ENCODE results near the gene RTRAF. TPM values are rescaled to one million over a fixed set of nuclear protein-coding genes. Genes with fewer than 3 reads are reported as not detected.

RTRAF gene
- total RNA-seq, 2 experiments from 2014 or later: 213 to 244 TPM

GRCh38 chr14:52059649-52060048 is 70.3 kb downstream of the RTRAF start:
- DNase-seq (ENCODE audit: low spot score): no peak
- CTCF ChIA-PET (ENCODE audit: unreplicated experiment): no interaction called here
- intact Hi-C loops (cut with micrococcal nuclease; ENCODE audit: unreplicated experiment): no loop called here

GRCh38 chr14:52060080-52060479 is 70.7 kb downstream of the RTRAF start:
- no peak overlapping the region for H3K4me2 ChIP-seq (ENCODE audit: low read length)
- no peaks in the 10 kb centered on the region for H4K20me1 ChIP-seq (ENCODE audit: insufficient read depth, low read length)
- no peaks in the 10 kb centered on the region for H3K36me3 ChIP-seq (ENCODE audit: insufficient read depth, low read length)
- ChIA-PET CTCF (ENCODE audit: unreplicated experiment) (no interaction called here), POLR2A (interaction anchor here (0.7 kb wide), 1 partner anchor 43 kb away, joined by 8 read pairs; no protein-coding TSS in a partner anchor)
- H3K79me2 ChIP-seq (ENCODE audit: insufficient read depth, low read depth, low read length): no peaks in the 10 kb centered on the region
- TF ChIP-seq EZH2phosphoT487 (IDR thresholded peaks at IDR 0.05; ENCODE audit: borderline replicate concordance, low read depth, low read length) (no peak), CTCF (conservative IDR thresholded peaks at IDR 0.05; ENCODE audit: low read length) (no peak)
- no peaks in the 10 kb centered on the region for H3K4me1 ChIP-seq (ENCODE audit: insufficient read depth, low read length, poor library complexity, severe bottlenecking)
- H3K27ac ChIP-seq (ENCODE audit: low read depth, low read length, poor library complexity, severe bottlenecking): no peak overlapping the region
- BruUV-seq (replicated peaks): no TSS peak
- no peaks in the 10 kb centered on the region for H3K9me3 ChIP-seq (ENCODE audit: low read length)
- no peak for DNase-seq (ENCODE audit: low spot score)
- H3K9me2 ChIP-seq (ENCODE audit: insufficient read depth, low read length): no peaks in the 10 kb centered on the region
- no peak overlapping the region for H3K4me3 ChIP-seq (ENCODE audit: low read depth, low read length, poor library complexity, severe bottlenecking)
- H2AFZ ChIP-seq (ENCODE audit: low read length): no peak overlapping the region
- intact Hi-C loops (cut with micrococcal nuclease; ENCODE audit: unreplicated experiment): no loop called here

More at GRCh38 chr14:52059649-52060048, 70.3 kb downstream of the RTRAF start:
- Histone ChIP-seq H3K27ac (ENCODE audit: low read depth, low read length, poor library complexity, severe bottlenecking) (no peak overlapping the region), H3K4me1 (ENCODE audit: insufficient read depth, low read length, poor library complexity, severe bottlenecking) (no peaks in the 10 kb centered on the region), H2AFZ (ENCODE audit: low read length) (no peak overlapping the region), H3K9me2 (ENCODE audit: insufficient read depth, low read length) (no peaks in the 10 kb centered on the region), H3K79me2 (ENCODE audit: insufficient read depth, low read depth, low read length) (no peaks in the 10 kb centered on the region), H4K20me1 (ENCODE audit: insufficient read depth, low read length) (no peaks in the 10 kb centered on the region), H3K4me2 (ENCODE audit: low read length) (no peak overlapping the region), H3K36me3 (ENCODE audit: insufficient read depth, low read length) (no peaks in the 10 kb centered on the region), H3K9me3 (ENCODE audit: low read length) (no peaks in the 10 kb centered on the region), H3K4me3 (ENCODE audit: low read depth, low read length, poor library complexity, severe bottlenecking) (no peak overlapping the region)
- TF ChIP-seq CTCF (conservative IDR thresholded peaks at IDR 0.05; ENCODE audit: low read length) (no peak), EZH2phosphoT487 (IDR thresholded peaks at IDR 0.05; ENCODE audit: borderline replicate concordance, low read depth, low read length) (no peak)
- POLR2A ChIA-PET: interaction anchor here (0.7 kb wide), 1 partner anchor 44 kb away, joined by 8 read pairs; no protein-coding TSS in a partner anchor
- BruUV-seq (replicated peaks): no TSS peak

Other genes starting within 250 kb of the RTRAF start
- gene GNG2, start 128.9 kb upstream of the RTRAF start, total RNA-seq (2014; rRNA removed; shearing (Covaris generic)): 22.3 and 24.0 TPM in 2 replicates
- 32.0 and 40.9 TPM in 2 replicates for gene GNG2, start 128.9 kb upstream of the RTRAF start, total RNA-seq (2022)
- not detected in 2 replicates for gene NID2, start 79.5 kb downstream of the RTRAF start, total RNA-seq (2014; rRNA removed; shearing (Covaris generic))
- gene NID2, start 79.5 kb downstream of the RTRAF start, total RNA-seq (2022): not detected in 2 replicates

Data from OCI-LY7 (cell line).